DND-41 (cell line): Measurements from ENCODE around the gene AADAT.

ENCODE experiments used
- ATAC-seq: fragments of 200-7000 bp; cut with Tn5 transposase; 3 replicates; pipeline ENCODE4 v1.9.1; 2021; ENCODE audit warnings: low read depth; ENCODE audit not compliant: insufficient read depth
- DNase-seq: peaks from one replicate; pipeline ENCODE4 v3.0.0-alpha.2; 2020
- H2AFZ ChIP-seq: 2 replicates; pipeline ENCODE4 v1.6.0; 2012; ENCODE audit warnings: low read depth, low read length
- H3K27ac ChIP-seq: 2 replicates; pipeline ENCODE4 v1.5.1; 2012; ENCODE audit warnings: low read length, inconsistent platforms
- H3K27me3 ChIP-seq: fragments of 200-600 bp; sonication (generic); 2 replicates; pipeline ENCODE4 v1.6.0; 2012; ENCODE audit warnings: low read length, mild to moderate bottlenecking, inconsistent platforms; ENCODE audit not compliant: insufficient read depth, poor library complexity
- H3K36me3 ChIP-seq: 2 replicates; pipeline ENCODE4 v1.5.1; 2012; ENCODE audit warnings: low read length, inconsistent platforms; ENCODE audit not compliant: insufficient read depth
- H3K4me1 ChIP-seq: 2 replicates; pipeline ENCODE4 v1.5.1; 2012; ENCODE audit warnings: mild to moderate bottlenecking, low read length; ENCODE audit not compliant: insufficient read depth
- H3K4me2 ChIP-seq: 2 replicates; pipeline ENCODE4 v1.6.0; 2012; ENCODE audit warnings: mild to moderate bottlenecking, moderate library complexity, low read length, inconsistent platforms; ENCODE audit not compliant: insufficient read depth
- H3K4me3 ChIP-seq, 2 experiments: fragments of 200-600 bp in 1 of 2; shearing (Covaris generic) in 1 of 2; 2 replicates each; pipeline ENCODE4 v1.5.1; 2012 to 2016; ENCODE audit warnings: inconsistent platforms in 2 of 2, low read length in 2 of 2, mild to moderate bottlenecking in 2 of 2, low read depth in 1 of 2, moderate library complexity in 1 of 2
- H3K79me2 ChIP-seq: 2 replicates; pipeline ENCODE4 v1.6.0; 2012; ENCODE audit warnings: low read length, inconsistent platforms; ENCODE audit not compliant: insufficient read depth
- H3K9ac ChIP-seq: 2 replicates; pipeline ENCODE4 v1.6.0; 2012; ENCODE audit warnings: low read depth, mild to moderate bottlenecking, inconsistent platforms, low read length, moderate library complexity
- H3K9me3 ChIP-seq: 2 replicates; pipeline ENCODE4 v1.5.1; 2012; ENCODE audit warnings: low read length, moderate library complexity, mild to moderate bottlenecking, inconsistent platforms; ENCODE audit not compliant: insufficient read depth, severe bottlenecking
- H4K20me1 ChIP-seq: 2 replicates; pipeline ENCODE4 v1.6.0; 2012; ENCODE audit warnings: low read length; ENCODE audit not compliant: insufficient read depth
- CTCF ChIP-seq: IDR thresholded peaks from 2 replicates; pipeline ENCODE4 v1.5.1; 2012; ENCODE audit warnings: borderline replicate concordance, low read length, moderate library complexity, mild to moderate bottlenecking; ENCODE audit not compliant: poor library complexity, severe bottlenecking; ENCODE audit errors: extremely low read depth
- EZH2 ChIP-seq: IDR thresholded peaks from 3 replicates; pipeline ENCODE4 v1.6.1; 2012; ENCODE audit warnings: borderline replicate concordance, low read depth, mild to moderate bottlenecking, moderate library complexity, low read length, inconsistent platforms; ENCODE audit not compliant: severe bottlenecking

The AADAT gene

GRCh38 chr4:170137466-170137865, 47.7 kb upstream of the AADAT start:
- H3K4me1 ChIP-seq: no peaks in the 10 kb centered on the region
- no peak overlapping the region for H3K4me2 ChIP-seq
- H3K36me3 ChIP-seq: no peaks in the 10 kb centered on the region
- TF ChIP-seq EZH2: no peak
- TF ChIP-seq CTCF: no peak
- DNase-seq (no peak), ATAC-seq (no peak)
- H3K9me3 ChIP-seq: peaks cover 2% of the 10 kb centered on the region
- H2AFZ ChIP-seq: no peak overlapping the region
- no peaks in the 10 kb centered on the region for H4K20me1 ChIP-seq
- H3K4me3 ChIP-seq: no peak overlapping the region
- H3K79me2 ChIP-seq: no peaks in the 10 kb centered on the region
- H3K27me3 ChIP-seq: peaks cover 7% of the 10 kb centered on the region
- no peak overlapping the region for H3K9ac ChIP-seq
- no peak overlapping the region for H3K27ac ChIP-seq

GRCh38 chr4:170134821-170135220, 45.1 kb upstream of the AADAT start:
- no peak overlapping the region for H3K9ac ChIP-seq
- no peaks in the 10 kb centered on the region for H3K27me3 ChIP-seq
- TF ChIP-seq EZH2: no peak
- no peak for TF ChIP-seq CTCF
- no peak overlapping the region for H3K4me2 ChIP-seq
- no peak overlapping the region for H3K27ac ChIP-seq
- H2AFZ ChIP-seq: no peak overlapping the region
- no peak overlapping the region for H3K4me3 ChIP-seq
- H4K20me1 ChIP-seq: no peaks in the 10 kb centered on the region
- H3K4me1 ChIP-seq: no peaks in the 10 kb centered on the region
- no peaks in the 10 kb centered on the region for H3K79me2 ChIP-seq
- ATAC-seq: no peak
- no peak for DNase-seq
- no peaks in the 10 kb centered on the region for H3K36me3 ChIP-seq
- peaks cover 2% of the 10 kb centered on the region for H3K9me3 ChIP-seq

- no peak for ATAC-seq
- no peaks in the 10 kb centered on the region for H3K79me2 ChIP-seq
- H3K4me1 ChIP-seq: no peaks in the 10 kb centered on the region
- H3K9ac ChIP-seq: no peak overlapping the region
- no peak overlapping the region for H3K4me2 ChIP-seq
- no peak overlapping the region for H2AFZ ChIP-seq
- peaks cover 2% of the 10 kb centered on the region for H3K9me3 ChIP-seq
- TF ChIP-seq CTCF (no peak), EZH2 (no peak)
- H3K27ac ChIP-seq: no peak overlapping the region
- no peaks in the 10 kb centered on the region for H3K36me3 ChIP-seq
- DNase-seq: no peak
- no peak overlapping the region for H3K4me3 ChIP-seq
- H3K27me3 ChIP-seq: no peaks in the 10 kb centered on the region
- no peaks in the 10 kb centered on the region for H4K20me1 ChIP-seq
Observed at GRCh38 chr4:170128219-170128804, 38.6 kb upstream of the AADAT start.
